Left ventricle myocardium superior (tissue), 1 donor: Measurements from ENCODE around the gene CHCHD2. TPM values are rescaled to one million over a fixed set of nuclear protein-coding genes. Genes with fewer than 3 reads are reported as not detected.
A peak's percentile ranks its signal among the peaks of the same experiment; 100 is the strongest.
"Not testable (repeated sequence)": the region's sequence is repeated elsewhere in the genome, so short reads cannot be mapped to it uniquely, and the experiment has no call there.

Source experiments
- ATAC-seq: fragments of 200-7000 bp; cut with Tn5 transposase; one replicate; pipeline ENCODE4 v1.9.1; 2020; ENCODE audit warnings: mild to moderate bottlenecking, moderate library complexity
- DNase-seq: peaks from one replicate; pipeline ENCODE4 v3.0.0-alpha.2; 2020
- intact Hi-C: fragments of 100-400 bp; cut with micrococcal nuclease; formaldehyde crosslinking; loops from one replicate; pipeline ENCODE4 v1.11.0; 2022
- total RNA-seq: library from RNA; stranded (reverse); fragmentation: NEBNext Ultra II Directional; extraction: Animal tissue kit (Norgen Biotek cat#: 25700); gene quantifications from one replicate; pipeline ENCODE4 v1.2.1, GENCODE V29; 2021
- donor health status: DM: no; HTN: yes; CAD: no; lungs with severe emphysema.

The CHCHD2 gene
- total RNA-seq, 1 donor from 2014 or later = 500 TPM

GRCh38 chr7:56091591-56091990 is 14.7 kb downstream of the CHCHD2 start:
- peak; percentile 93 for ATAC-seq
- intact Hi-C loops = no loop called here
- DNase-seq = peak; percentile 84

- DNase-seq (no peak), ATAC-seq (no peak)
- intact Hi-C loops = no loop called here
Observed at GRCh38 chr7:56087445-56087844, 18.8 kb downstream of the CHCHD2 start.

GRCh38 chr7:56086761-56087160 is 19.5 kb downstream of the CHCHD2 start:
- no peak for ATAC-seq
- intact Hi-C loops = no loop called here
- DNase-seq = no peak

GRCh38 chr7:56083150-56083785 is 23.0 kb downstream of the CHCHD2 start:
- DNase-seq (peak; percentile 84), ATAC-seq (peak; percentile 49)
- intact Hi-C loops = no loop called here

- intact Hi-C loops = no loop called here
- DNase-seq = no peak
- ATAC-seq = no peak
Observed at GRCh38 chr7:56081626-56082340, 24.5 kb downstream of the CHCHD2 start.

GRCh38 chr7:56080726-56081435 is 25.4 kb downstream of the CHCHD2 start:
- DNase-seq, ATAC-seq, intact Hi-C loops: not testable (repeated sequence)

GRCh38 chr7:56079450-56080185 is 26.7 kb downstream of the CHCHD2 start:
- peak; percentile 89 for ATAC-seq
- intact Hi-C loops = no loop called here

GRCh38 chr7:56078196-56078595 is 28.1 kb downstream of the CHCHD2 start:
- DNase-seq = no peak
- intact Hi-C loops = no loop called here
- ATAC-seq = no peak

More at GRCh38 chr7:56079450-56080185, 26.7 kb downstream of the CHCHD2 start:
- peak; percentile 92 for DNase-seq

GRCh38 chr7:56077681-56078080 is 28.6 kb downstream of the CHCHD2 start:
- intact Hi-C loops = no loop called here
- no peak for ATAC-seq
- DNase-seq = no peak

- ATAC-seq = peak; percentile 91
- DNase-seq = peak; percentile 91
- intact Hi-C loops = no loop called here
Observed at GRCh38 chr7:56074371-56074791, 31.9 kb downstream of the CHCHD2 start.

- not testable (repeated sequence) for ATAC-seq, DNase-seq
- intact Hi-C loops = loop anchor here (10.0 kb wide), 1 partner anchor 82 kb away; no protein-coding TSS in a partner anchor
Observed at GRCh38 chr7:56066376-56066775, 39.9 kb downstream of the CHCHD2 start.

- intact Hi-C loops = loop anchor here (10.0 kb wide), 1 partner anchor 79 kb away; no protein-coding TSS in a partner anchor
- peak; percentile 100 for ATAC-seq
- DNase-seq = peak; percentile 97
Observed at GRCh38 chr7:56063882-56064625, 42.2 kb downstream of the CHCHD2 start, which contains the start of gene SUMF2. TSS of gene SUMF2 (plus strand) at chr7:56064286. CDS start at chr7:56064312, 26 bp downstream.

- no peak for ATAC-seq
- DNase-seq = no peak
Observed at GRCh38 chr7:56063500-56063881, 42.8 kb downstream of the CHCHD2 start.

GRCh38 chr7:56062382-56062781 is 43.9 kb downstream of the CHCHD2 start:
- ATAC-seq (no peak), DNase-seq (no peak)
- intact Hi-C loops = loop anchor here (10.0 kb wide), 1 partner anchor 78 kb away; no protein-coding TSS in a partner anchor

More at GRCh38 chr7:56063500-56063881, 42.8 kb downstream of the CHCHD2 start:
- intact Hi-C loops = loop anchor here (10.0 kb wide), 1 partner anchor 79 kb away; no protein-coding TSS in a partner anchor

- intact Hi-C loops = no loop called here
- no peak for ATAC-seq
- DNase-seq = no peak
Observed at GRCh38 chr7:56053993-56054392, 52.3 kb downstream of the CHCHD2 start.

- no peak for ATAC-seq
- intact Hi-C loops = no loop called here
- no peak for DNase-seq
Observed at GRCh38 chr7:56053379-56053778, 52.9 kb downstream of the CHCHD2 start.
